NCI-H2196 treated with DMSO at 0.1 percent for 48 hours (cell line): Measurements from ENCODE around the gene UGT1A7.
"Not testable (repeated sequence)": the region's sequence is repeated elsewhere in the genome, so short reads cannot be mapped to it uniquely, and the experiment has no call there.

Experiments
- DNase-seq: peaks from one replicate; lab custom pipeline; 2025; ENCODE audit not compliant: unreplicated experiment; lab: John Stamatoyannopoulos, UW

Gene UGT1A7

GRCh38 chr2:233712611-233713261 is 31.0 kb downstream of the UGT1A7 start, which contains the start of gene UGT1A5:
Gene UGT1A5, plus strand, starts transcription at chr2:233712907. Its CDS starts 85 bp downstream, at chr2:233712992.
- DNase-seq: no peak

- no peak for DNase-seq
These were observed 31.5 kb downstream of the UGT1A7 start for GRCh38 chr2:233713262-233713615.

GRCh38 chr2:233714121-233714520 is 32.4 kb downstream of the UGT1A7 start:
- DNase-seq: no peak

- DNase-seq: no peak
These were observed 36.9 kb downstream of the UGT1A7 start, which contains the start of gene UGT1A4 for GRCh38 chr2:233718552-233718951. Gene UGT1A4, plus strand, starts transcription at chr2:233718736. Its CDS starts 85 bp downstream, at chr2:233718821.

- no peak for DNase-seq
These were observed 47.1 kb downstream of the UGT1A7 start, which contains the start of gene UGT1A3 for GRCh38 chr2:233728723-233729301. Gene UGT1A3, plus strand, starts transcription at chr2:233729042. Its CDS starts 85 bp downstream, at chr2:233729127.

GRCh38 chr2:233736868-233737653 is 55.4 kb downstream of the UGT1A7 start:
- DNase-seq: not testable (repeated sequence)

- DNase-seq: no peak
These were observed 59.2 kb downstream of the UGT1A7 start for GRCh38 chr2:233740870-233741269.

GRCh38 chr2:233743464-233744259 is 62.0 kb downstream of the UGT1A7 start:
- DNase-seq: no peak

GRCh38 chr2:233745073-233745755 is 63.5 kb downstream of the UGT1A7 start:
- DNase-seq: no peak

GRCh38 chr2:233745838-233746237 is 64.1 kb downstream of the UGT1A7 start:
- DNase-seq: not testable (repeated sequence)

- no peak for DNase-seq
These were observed 65.0 kb downstream of the UGT1A7 start for GRCh38 chr2:233746475-233747282.

- no peak for DNase-seq
These were observed 65.5 kb downstream of the UGT1A7 start for GRCh38 chr2:233747283-233747544.

- DNase-seq: not testable (repeated sequence)
These were observed 69.0 kb downstream of the UGT1A7 start for GRCh38 chr2:233750689-233751088.

- not testable (repeated sequence) for DNase-seq
These were observed 69.7 kb downstream of the UGT1A7 start for GRCh38 chr2:233751212-233752009.

- no peak for DNase-seq
These were observed 73.3 kb downstream of the UGT1A7 start for GRCh38 chr2:233754872-233755611.

GRCh38 chr2:233756429-233757081 is 74.9 kb downstream of the UGT1A7 start:
- no peak for DNase-seq

GRCh38 chr2:233758141-233758540 is 76.4 kb downstream of the UGT1A7 start:
- DNase-seq: no peak

- no peak for DNase-seq
These were observed 77.1 kb downstream of the UGT1A7 start for GRCh38 chr2:233758849-233759248.
